ENCODE results near the gene CCDC63.

Gene CCDC63

GRCh38 chr12:110885152-110885840, 38.5 kb downstream of the CCDC63 start:
- DNase-seq (ENCODE audit: low spot score), result no peak

GRCh38 chr12:110888256-110888991, 41.6 kb downstream of the CCDC63 start:
- DNase-seq (ENCODE audit: low spot score), result no peak

GRCh38 chr12:110889361-110889760, 42.6 kb downstream of the CCDC63 start:
- no peak for DNase-seq (ENCODE audit: low spot score)

GRCh38 chr12:110893956-110894355, 47.2 kb downstream of the CCDC63 start:
- no peak for DNase-seq (ENCODE audit: low spot score)

- no peak for DNase-seq (ENCODE audit: low spot score)
These were observed 49.8 kb downstream of the CCDC63 start for GRCh38 chr12:110896559-110896958.

GRCh38 chr12:110901401-110901800, 54.6 kb downstream of the CCDC63 start:
- DNase-seq (ENCODE audit: low spot score), result no peak

- no peak for DNase-seq (ENCODE audit: low spot score)
These were observed 56.7 kb downstream of the CCDC63 start for GRCh38 chr12:110903511-110903910.

GRCh38 chr12:110906083-110906482, 59.3 kb downstream of the CCDC63 start:
- no peak for DNase-seq (ENCODE audit: low spot score)

GRCh38 chr12:110906516-110906915, 59.7 kb downstream of the CCDC63 start:
- DNase-seq (ENCODE audit: low spot score), result no peak

- no peak for DNase-seq (ENCODE audit: low spot score)
These were observed 60.2 kb downstream of the CCDC63 start for GRCh38 chr12:110906985-110907384.

GRCh38 chr12:110907583-110907982, 60.8 kb downstream of the CCDC63 start:
- DNase-seq (ENCODE audit: low spot score), result no peak

GRCh38 chr12:110908377-110909152, 61.8 kb downstream of the CCDC63 start:
- no peak for DNase-seq (ENCODE audit: low spot score)

- no peak for DNase-seq (ENCODE audit: low spot score)
These were observed 65.5 kb downstream of the CCDC63 start for GRCh38 chr12:110912263-110912662.

- DNase-seq (ENCODE audit: low spot score), result no peak
These were observed 66.6 kb downstream of the CCDC63 start for GRCh38 chr12:110913119-110914056.

- no peak for DNase-seq (ENCODE audit: low spot score)
These were observed 69.6 kb downstream of the CCDC63 start for GRCh38 chr12:110916295-110916875.

- DNase-seq (ENCODE audit: low spot score), result peak; percentile 32
These were observed 70.7 kb downstream of the CCDC63 start for GRCh38 chr12:110917467-110917866.

- DNase-seq (ENCODE audit: low spot score), result no peak
These were observed 71.2 kb downstream of the CCDC63 start for GRCh38 chr12:110917961-110918360.

GRCh38 chr12:110919720-110920119, 72.9 kb downstream of the CCDC63 start:
- DNase-seq (ENCODE audit: low spot score), result no peak

- no peak for DNase-seq (ENCODE audit: low spot score)
These were observed 73.6 kb downstream of the CCDC63 start, which contains the start of gene MYL2 for GRCh38 chr12:110920324-110920910. TSS of gene MYL2 (minus strand) at chr12:110920579. CDS start at chr12:110920529, 50 bp downstream.

GRCh38 chr12:110921262-110921661, 74.5 kb downstream of the CCDC63 start:
- peak; percentile 30 for DNase-seq (ENCODE audit: low spot score)

GRCh38 chr12:110922652-110923051, 75.9 kb downstream of the CCDC63 start:
- no peak for DNase-seq (ENCODE audit: low spot score)
